HG03442 (cell line): Measurements from ENCODE around the gene SCYGR7.
"Not testable (repeated sequence)": the region's sequence is repeated elsewhere in the genome, so short reads cannot be mapped to it uniquely, and the experiment has no call there.

Experiments
- ATAC-seq: cut with Tn5 transposase; IDR thresholded peaks from one replicate; pipeline ENCODE4 v1.9.1; 2021; ENCODE audit warnings: mild to moderate bottlenecking, moderate library complexity; ENCODE audit not compliant: unreplicated experiment

Gene SCYGR7

GRCh38 chr2:227728035-227728434 is at the start of gene SCYGR7:
Gene SCYGR7 (plus strand): TSS chr2:227728335. CDS start chr2:227728335, 0 bp downstream.
- ATAC-seq: no peak

- no peak for ATAC-seq
Observed at GRCh38 chr2:227684258-227684657, 43.9 kb upstream of the SCYGR7 start.

GRCh38 chr2:227687189-227687588 is 40.9 kb upstream of the SCYGR7 start:
- ATAC-seq: no peak

GRCh38 chr2:227696990-227697679 is 31.0 kb upstream of the SCYGR7 start:
- ATAC-seq: no peak

- ATAC-seq: no peak
Observed at GRCh38 chr2:227701556-227701955, 26.6 kb upstream of the SCYGR7 start.

GRCh38 chr2:227703280-227703732 is 24.8 kb upstream of the SCYGR7 start:
- no peak for ATAC-seq

- no peak for ATAC-seq
Observed at GRCh38 chr2:227703961-227704360, 24.2 kb upstream of the SCYGR7 start.

GRCh38 chr2:227706859-227707258 is 21.3 kb upstream of the SCYGR7 start:
- no peak for ATAC-seq

GRCh38 chr2:227707390-227707789 is 20.7 kb upstream of the SCYGR7 start:
- no peak for ATAC-seq

GRCh38 chr2:227710986-227711385 is 17.1 kb upstream of the SCYGR7 start:
- ATAC-seq: no peak

GRCh38 chr2:227713291-227713690 is 14.8 kb upstream of the SCYGR7 start:
- no peak for ATAC-seq

GRCh38 chr2:227716501-227716900 is 11.6 kb upstream of the SCYGR7 start:
- ATAC-seq: no peak

- no peak for ATAC-seq
Observed at GRCh38 chr2:227717687-227718567, 10.2 kb upstream of the SCYGR7 start, which contains the start of gene SLC19A3. Gene SLC19A3 (minus strand): TSS chr2:227718028. CDS start chr2:227702318, 15,710 bp downstream.

GRCh38 chr2:227719641-227720040 is 8.5 kb upstream of the SCYGR7 start:
- ATAC-seq: no peak

- no peak for ATAC-seq
Observed at GRCh38 chr2:227720680-227721079, 7.5 kb upstream of the SCYGR7 start.

- ATAC-seq: not testable (repeated sequence)
Observed at GRCh38 chr2:227722821-227723220, 5.3 kb upstream of the SCYGR7 start.

- no peak for ATAC-seq
Observed at GRCh38 chr2:227724394-227725039, 3.6 kb upstream of the SCYGR7 start, which contains the start of gene SCYGR6. Gene SCYGR6 (minus strand): TSS chr2:227724757. CDS start chr2:227724757, 0 bp downstream.

GRCh38 chr2:227739351-227739750 is 11.2 kb downstream of the SCYGR7 start:
- ATAC-seq: no peak

- ATAC-seq: not testable (repeated sequence)
Observed at GRCh38 chr2:227740705-227741104, 12.6 kb downstream of the SCYGR7 start.

- ATAC-seq: no peak
Observed at GRCh38 chr2:227745594-227745993, 17.5 kb downstream of the SCYGR7 start, which contains the start of gene SCYGR8. Gene SCYGR8 (plus strand): TSS chr2:227745894. CDS start chr2:227745894, 0 bp downstream.

GRCh38 chr2:227748079-227748478 is 19.9 kb downstream of the SCYGR7 start:
- ATAC-seq: no peak
